GM19395 (cell line): ENCODE results near the gene S1PR2.
"Not testable (repeated sequence)": the region's sequence is repeated elsewhere in the genome, so short reads cannot be mapped to it uniquely, and the experiment has no call there.

Experiments
- ATAC-seq: cut with Tn5 transposase; IDR thresholded peaks from one replicate; pipeline ENCODE4 v1.9.1; 2021; ENCODE audit warnings: mild to moderate bottlenecking, moderate library complexity; ENCODE audit not compliant: unreplicated experiment

Gene S1PR2

DNA sequence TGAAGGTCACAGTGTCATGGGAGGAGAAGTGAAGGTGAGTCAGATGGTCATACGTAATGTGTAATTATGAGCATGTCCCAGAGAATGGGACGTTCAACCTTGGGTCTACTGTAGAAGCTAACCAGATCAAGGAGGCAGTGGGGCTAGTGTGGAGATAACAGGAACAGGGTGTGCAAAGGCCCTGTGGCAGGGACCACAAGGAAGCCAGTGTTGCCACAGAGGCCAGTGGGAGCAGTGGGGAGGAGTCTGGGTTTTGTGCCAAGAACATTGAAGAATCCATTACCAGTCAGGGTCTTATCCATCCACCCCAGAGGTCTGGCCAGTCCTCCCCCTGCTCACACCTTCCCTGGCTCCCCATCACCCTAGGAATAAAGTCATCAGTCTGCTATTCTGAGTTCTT, 24.2 kb upstream of the S1PR2 start:
- ATAC-seq = no peak

GRCh38 chr19:10254244-10254643, 23.1 kb upstream of the S1PR2 start:
- ATAC-seq = no peak

- ATAC-seq = no peak
Observed at GRCh38 chr19:10252707-10253106, 21.6 kb upstream of the S1PR2 start.

DNA sequence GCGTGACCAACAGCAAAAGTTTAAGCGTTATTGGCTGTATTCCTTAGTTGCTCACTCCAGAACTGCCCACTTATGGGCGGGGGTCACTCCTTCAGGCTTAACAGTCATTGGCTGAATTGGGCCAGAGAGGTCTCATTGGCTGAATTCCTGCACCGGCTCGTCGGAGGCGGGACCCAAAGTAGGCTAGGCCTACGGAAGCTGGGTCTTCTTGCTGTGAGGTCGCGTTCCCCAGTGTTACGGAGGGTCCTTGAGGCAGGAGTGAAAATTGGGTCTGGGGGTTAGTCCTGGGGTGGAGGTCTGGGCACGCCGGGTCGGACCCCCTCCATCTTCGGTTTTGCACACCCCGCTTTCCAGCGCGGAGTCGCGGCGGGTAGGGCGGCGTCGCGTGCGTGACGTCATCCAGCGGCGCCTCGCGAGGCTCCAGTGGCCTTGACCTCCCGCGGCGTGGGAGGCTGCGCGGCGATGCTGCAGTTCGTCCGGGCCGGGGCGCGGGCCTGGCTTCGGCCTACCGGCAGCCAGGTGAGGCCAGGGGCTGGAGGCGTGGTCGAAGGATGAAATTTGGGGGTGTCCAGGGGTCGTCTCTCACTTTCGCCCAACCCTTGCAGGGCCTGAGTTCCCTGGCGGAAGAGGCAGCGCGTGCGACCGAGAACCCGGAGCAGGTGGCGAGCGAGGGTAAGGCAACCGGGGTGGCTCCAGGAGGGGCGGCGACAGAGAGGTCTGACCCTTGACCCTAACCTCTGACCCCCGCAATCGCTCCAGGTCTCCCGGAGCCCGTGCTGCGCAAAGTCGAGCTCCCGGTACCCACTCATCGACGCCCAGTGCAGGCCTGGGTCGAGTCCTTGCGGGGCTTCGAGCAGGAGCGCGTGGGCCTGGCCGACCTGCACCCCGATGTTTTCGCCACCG, 20.9 kb upstream of the S1PR2 start, which contains the start of gene MRPL4:
Gene MRPL4 (plus strand): TSS at position 423 of the 903 bp plus-strand sequence. CDS start 40 bp downstream, at position 463.
- ATAC-seq = peak; percentile 83

GRCh38 chr19:10246511-10246910, 15.4 kb upstream of the S1PR2 start:
- ATAC-seq = no peak

- no peak for ATAC-seq
Observed at GRCh38 chr19:10245189-10245939, 14.2 kb upstream of the S1PR2 start.

DNA sequence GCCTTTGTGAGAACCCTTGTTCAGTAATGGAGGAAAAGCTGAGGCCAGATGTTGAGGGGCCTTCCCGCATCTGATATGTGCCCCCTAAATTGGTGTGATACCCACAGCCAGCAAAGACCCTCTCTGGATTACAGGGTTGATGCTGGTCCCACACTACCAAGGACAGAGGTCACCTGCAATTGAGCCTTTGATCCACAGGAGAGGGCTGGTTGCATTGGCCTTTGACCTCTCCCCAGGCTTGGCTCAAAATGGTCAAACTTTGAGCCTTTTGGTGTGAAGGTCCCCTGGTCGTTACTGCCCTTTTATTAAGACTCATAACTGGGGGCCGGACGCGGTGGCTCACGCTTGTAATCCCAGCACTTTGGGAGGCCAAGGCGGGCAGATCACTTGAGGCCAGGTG, 12.5 kb upstream of the S1PR2 start:
- ATAC-seq = no peak

- not testable (repeated sequence) for ATAC-seq
Observed at GRCh38 chr19:10241826-10242449, 10.8 kb upstream of the S1PR2 start.

GRCh38 chr19:10238172-10238783, 7.1 kb upstream of the S1PR2 start:
- ATAC-seq = no peak

- no peak for ATAC-seq
Observed at GRCh38 chr19:10237702-10238101, 6.6 kb upstream of the S1PR2 start.

- ATAC-seq = not testable (repeated sequence)
Observed at GRCh38 chr19:10235409-10235808, 4.3 kb upstream of the S1PR2 start.

GRCh38 chr19:10235003-10235402, 3.9 kb upstream of the S1PR2 start:
- no peak for ATAC-seq

DNA sequence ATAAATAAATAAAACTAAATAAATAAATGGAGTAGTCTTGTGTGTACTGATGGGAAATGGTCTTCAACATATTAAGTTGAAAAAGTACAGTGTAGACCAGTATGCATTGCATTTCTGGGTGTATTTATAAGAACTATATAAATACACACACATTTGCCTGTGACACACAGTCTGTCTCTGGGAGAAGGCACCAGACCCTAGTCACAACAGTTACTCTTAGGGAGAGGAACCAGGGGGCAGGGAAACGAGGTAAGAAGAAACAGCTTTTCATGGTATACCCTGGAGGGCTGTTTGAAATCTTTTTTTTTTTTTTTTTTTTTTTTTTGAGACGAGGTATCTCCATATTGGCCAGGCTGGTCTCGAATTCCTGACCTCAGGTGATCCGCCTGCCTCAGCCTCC, 2.8 kb upstream of the S1PR2 start:
- ATAC-seq = no peak

- ATAC-seq = no peak
Observed at GRCh38 chr19:10231612-10232228, 589 bp upstream of the S1PR2 start.

- no peak for ATAC-seq
Observed at GRCh38 chr19:10230173-10230860, 814 bp downstream of the S1PR2 start.

GRCh38 chr19:10228920-10229319, 2.2 kb downstream of the S1PR2 start:
- no peak for ATAC-seq

GRCh38 chr19:10228393-10228792, 2.7 kb downstream of the S1PR2 start:
- no peak for ATAC-seq

DNA sequence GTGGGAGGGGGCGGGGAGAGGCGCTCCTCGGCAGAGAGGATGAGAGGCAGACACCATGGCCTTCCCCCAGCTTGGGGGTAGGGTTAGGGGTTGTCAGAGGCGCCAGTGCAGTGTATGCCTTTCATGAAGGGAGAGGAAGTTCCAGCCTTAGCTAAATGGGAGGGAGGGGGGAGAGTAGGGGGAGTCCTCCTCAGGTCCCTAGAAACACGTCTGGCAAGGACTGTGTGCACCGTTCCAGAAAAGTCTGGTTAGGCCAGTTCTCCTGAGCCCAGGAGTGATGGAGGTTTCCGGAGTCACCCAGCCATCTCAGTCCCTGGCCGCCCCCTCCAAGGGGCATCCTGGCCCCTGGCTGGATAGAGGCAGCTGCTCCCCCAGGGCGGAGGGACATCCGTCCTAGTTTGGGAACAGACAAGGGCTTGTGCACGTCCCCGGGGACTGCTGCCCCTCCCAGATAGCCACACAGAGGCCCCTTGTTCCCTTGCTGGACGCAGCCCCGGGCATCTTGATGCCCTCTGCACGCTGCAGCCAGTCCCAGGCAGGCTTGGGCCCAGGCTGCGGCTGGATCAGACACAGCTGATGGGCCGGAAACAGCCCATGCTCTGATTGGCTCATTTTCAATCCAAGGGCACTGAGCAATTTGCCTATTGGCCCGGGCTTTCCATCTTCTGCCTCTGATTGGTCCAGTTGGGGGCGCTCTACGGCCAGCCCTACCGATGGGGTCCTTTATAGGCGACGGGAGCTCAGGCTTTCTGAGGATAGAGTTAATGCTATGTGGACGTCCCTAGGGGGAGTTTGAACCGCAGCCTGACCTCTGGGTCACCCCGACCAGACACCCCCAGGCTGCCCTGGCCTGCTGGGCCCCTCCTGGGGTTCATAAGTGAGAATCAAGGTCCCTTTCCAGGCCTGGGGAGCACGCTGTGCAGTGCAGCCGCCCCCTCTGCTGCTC, 3.8 kb downstream of the S1PR2 start:
- no peak for ATAC-seq
